ENCODE results near the gene WDR54.

DNA sequence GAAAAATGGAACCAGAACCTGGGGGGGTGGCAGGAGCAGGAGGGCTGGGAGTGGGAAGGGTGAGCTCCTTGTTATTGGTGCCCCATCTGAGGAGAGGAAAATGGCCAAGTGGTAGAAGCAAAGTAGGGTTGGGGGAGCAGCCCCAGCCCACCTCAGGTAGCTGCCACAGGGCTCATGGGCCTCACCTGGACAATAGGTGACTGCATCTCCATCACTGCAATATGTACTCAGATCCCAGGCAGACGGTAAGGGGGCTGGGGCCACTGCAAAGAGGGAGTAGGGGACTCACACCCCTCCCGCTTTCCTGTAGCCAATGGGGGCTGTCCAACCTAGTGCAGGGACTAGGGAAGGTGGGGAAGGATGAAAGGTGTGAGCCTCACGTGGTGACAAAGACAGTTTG is 4.3 kb upstream of the WDR54 start:
- TF ChIP-seq, protein P1, sequence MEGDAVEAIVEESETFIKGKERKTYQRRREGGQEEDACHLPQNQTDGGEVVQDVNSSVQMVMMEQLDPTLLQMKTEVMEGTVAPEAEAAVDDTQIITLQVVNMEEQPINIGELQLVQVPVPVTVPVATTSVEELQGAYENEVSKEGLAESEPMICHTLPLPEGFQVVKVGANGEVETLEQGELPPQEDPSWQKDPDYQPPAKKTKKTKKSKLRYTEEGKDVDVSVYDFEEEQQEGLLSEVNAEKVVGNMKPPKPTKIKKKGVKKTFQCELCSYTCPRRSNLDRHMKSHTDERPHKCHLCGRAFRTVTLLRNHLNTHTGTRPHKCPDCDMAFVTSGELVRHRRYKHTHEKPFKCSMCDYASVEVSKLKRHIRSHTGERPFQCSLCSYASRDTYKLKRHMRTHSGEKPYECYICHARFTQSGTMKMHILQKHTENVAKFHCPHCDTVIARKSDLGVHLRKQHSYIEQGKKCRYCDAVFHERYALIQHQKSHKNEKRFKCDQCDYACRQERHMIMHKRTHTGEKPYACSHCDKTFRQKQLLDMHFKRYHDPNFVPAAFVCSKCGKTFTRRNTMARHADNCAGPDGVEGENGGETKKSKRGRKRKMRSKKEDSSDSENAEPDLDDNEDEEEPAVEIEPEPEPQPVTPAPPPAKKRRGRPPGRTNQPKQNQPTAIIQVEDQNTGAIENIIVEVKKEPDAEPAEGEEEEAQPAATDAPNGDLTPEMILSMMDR (IDR thresholded peaks at IDR 0.05) = no peak
- no peak for TF ChIP-seq POLR2A (IDR thresholded peaks at IDR 0.05)

All from body of pancreas (tissue), 4 donors.